A549 (cell line): Measurements from ENCODE around the gene IGF1R.

Source experiments
- NR3C1 ChIP-seq: fragments of >200 bp; sonication (Bioruptor Twin); formaldehyde crosslinking; IDR thresholded peaks from 3 replicates; pipeline ENCODE4 v1.6.1; 2017
- ZSCAN20 ChIP-seq: fragments of 250-450 bp; sonication (Bioruptor Pico); IDR thresholded peaks from 2 replicates; pipeline ENCODE4 v1.8.0; 2022; ENCODE audit warnings: mild to moderate bottlenecking, moderate library complexity
- TF ChIP-seq, protein P1 (sequence below): fragments of >200 bp; sonication (Bioruptor Twin); formaldehyde crosslinking; IDR thresholded peaks from 3 replicates; pipeline ENCODE4 v1.5.1; 2016
- TF ChIP-seq, protein P2 (sequence below): IDR thresholded peaks from 2 replicates; pipeline ENCODE4 v1.6.1; 2012

DNA sequence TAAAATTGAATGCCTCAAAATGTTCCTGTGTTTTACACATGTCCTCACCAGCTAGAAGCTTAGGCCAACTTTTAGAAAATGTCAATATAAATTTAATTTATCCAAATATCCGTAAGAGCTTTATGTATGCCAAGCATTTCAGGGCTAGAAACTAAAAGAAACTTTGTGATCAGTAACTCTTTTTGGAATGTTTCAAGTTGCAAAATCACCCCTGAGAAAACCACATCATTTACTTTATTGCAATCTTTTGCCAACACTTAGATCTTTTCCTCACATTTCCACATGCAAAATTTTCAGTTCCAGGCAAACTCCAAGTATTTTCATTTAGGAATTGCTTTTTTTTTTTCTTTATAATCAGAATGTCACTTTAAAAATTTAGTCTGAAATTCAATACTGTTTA is 20.1 kb upstream of the IGF1R start:
- TF ChIP-seq ZSCAN20 (CRISPR knock-in tag) (no peak), NR3C1 (no peak)
- TF ChIP-seq, protein P1, sequence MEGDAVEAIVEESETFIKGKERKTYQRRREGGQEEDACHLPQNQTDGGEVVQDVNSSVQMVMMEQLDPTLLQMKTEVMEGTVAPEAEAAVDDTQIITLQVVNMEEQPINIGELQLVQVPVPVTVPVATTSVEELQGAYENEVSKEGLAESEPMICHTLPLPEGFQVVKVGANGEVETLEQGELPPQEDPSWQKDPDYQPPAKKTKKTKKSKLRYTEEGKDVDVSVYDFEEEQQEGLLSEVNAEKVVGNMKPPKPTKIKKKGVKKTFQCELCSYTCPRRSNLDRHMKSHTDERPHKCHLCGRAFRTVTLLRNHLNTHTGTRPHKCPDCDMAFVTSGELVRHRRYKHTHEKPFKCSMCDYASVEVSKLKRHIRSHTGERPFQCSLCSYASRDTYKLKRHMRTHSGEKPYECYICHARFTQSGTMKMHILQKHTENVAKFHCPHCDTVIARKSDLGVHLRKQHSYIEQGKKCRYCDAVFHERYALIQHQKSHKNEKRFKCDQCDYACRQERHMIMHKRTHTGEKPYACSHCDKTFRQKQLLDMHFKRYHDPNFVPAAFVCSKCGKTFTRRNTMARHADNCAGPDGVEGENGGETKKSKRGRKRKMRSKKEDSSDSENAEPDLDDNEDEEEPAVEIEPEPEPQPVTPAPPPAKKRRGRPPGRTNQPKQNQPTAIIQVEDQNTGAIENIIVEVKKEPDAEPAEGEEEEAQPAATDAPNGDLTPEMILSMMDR, result no peak
- TF ChIP-seq, protein P2, sequence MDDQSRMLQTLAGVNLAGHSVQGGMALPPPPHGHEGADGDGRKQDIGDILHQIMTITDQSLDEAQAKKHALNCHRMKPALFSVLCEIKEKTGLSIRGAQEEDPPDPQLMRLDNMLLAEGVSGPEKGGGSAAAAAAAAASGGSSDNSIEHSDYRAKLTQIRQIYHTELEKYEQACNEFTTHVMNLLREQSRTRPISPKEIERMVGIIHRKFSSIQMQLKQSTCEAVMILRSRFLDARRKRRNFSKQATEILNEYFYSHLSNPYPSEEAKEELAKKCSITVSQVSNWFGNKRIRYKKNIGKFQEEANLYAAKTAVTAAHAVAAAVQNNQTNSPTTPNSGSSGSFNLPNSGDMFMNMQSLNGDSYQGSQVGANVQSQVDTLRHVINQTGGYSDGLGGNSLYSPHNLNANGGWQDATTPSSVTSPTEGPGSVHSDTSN, result no peak
